ENCODE data around the gene KCNQ1. TPM values are rescaled to one million over a fixed set of nuclear protein-coding genes. Genes with fewer than 3 reads are reported as not detected.
A peak's percentile ranks its signal among the peaks of the same experiment; 100 is the strongest.

The KCNQ1 gene
- total RNA-seq, 2 experiments from 2014 or later, result 24.2 to 26.6 TPM

GRCh38 chr11:2737866-2738265, 293.1 kb downstream of the KCNQ1 start:
- Mint-ChIP-seq H3K4me3 (no peak overlapping the region), H3K27me3 (no peaks in the 10 kb centered on the region), H3K4me1 (no peaks in the 10 kb centered on the region)

GRCh38 chr11:2738551-2739431, 294.0 kb downstream of the KCNQ1 start:
- POLR2A ChIA-PET, result no interaction called here
- H3K4me1 Mint-ChIP-seq, result no peaks in the 10 kb centered on the region
- no peak for ATAC-seq (ENCODE audit: low read depth)
- no peaks in the 10 kb centered on the region for H3K36me3 Mint-ChIP-seq
- H3K9me3 Mint-ChIP-seq, result no peaks in the 10 kb centered on the region
- no peak overlapping the region for H3K4me3 Mint-ChIP-seq
- H3K27ac Mint-ChIP-seq, result no peak overlapping the region
- DNase-seq, result no peak
- H3K27me3 Mint-ChIP-seq, result no peaks in the 10 kb centered on the region

More at GRCh38 chr11:2737866-2738265, 293.1 kb downstream of the KCNQ1 start:
- no peak for DNase-seq
- ATAC-seq (ENCODE audit: low read depth), result no peak
- Mint-ChIP-seq H3K9me3 (no peaks in the 10 kb centered on the region), H3K36me3 (no peaks in the 10 kb centered on the region), H3K27ac (peak overlapping the region; percentile 56)
- POLR2A ChIA-PET, result no interaction called here

- DNase-seq (no peak), ATAC-seq (ENCODE audit: low read depth) (no peak)
- POLR2A ChIA-PET, result no interaction called here
- Mint-ChIP-seq H3K4me1 (no peaks in the 10 kb centered on the region), H3K36me3 (no peaks in the 10 kb centered on the region), H3K9me3 (no peaks in the 10 kb centered on the region), H3K27me3 (no peaks in the 10 kb centered on the region), H3K27ac (no peak overlapping the region), H3K4me3 (no peak overlapping the region)
Measured at GRCh38 chr11:2739531-2740274, 294.9 kb downstream of the KCNQ1 start.

- Mint-ChIP-seq H3K27ac (no peak overlapping the region), H3K4me3 (no peak overlapping the region)
- no peak for ATAC-seq (ENCODE audit: low read depth)
Measured at GRCh38 chr11:2740275-2740940, 295.6 kb downstream of the KCNQ1 start.

GRCh38 chr11:2741006-2741376, 296.2 kb downstream of the KCNQ1 start:
- H3K36me3 Mint-ChIP-seq, result no peaks in the 10 kb centered on the region
- H3K4me3 Mint-ChIP-seq, result no peak overlapping the region
- no peaks in the 10 kb centered on the region for H3K9me3 Mint-ChIP-seq
- H3K27me3 Mint-ChIP-seq, result no peaks in the 10 kb centered on the region
- ATAC-seq (ENCODE audit: low read depth), result no peak
- POLR2A ChIA-PET, result no interaction called here
- no peaks in the 10 kb centered on the region for H3K4me1 Mint-ChIP-seq
- no peak for DNase-seq
- H3K27ac Mint-ChIP-seq, result no peak overlapping the region

More at GRCh38 chr11:2740275-2740940, 295.6 kb downstream of the KCNQ1 start:
- Mint-ChIP-seq H3K27me3 (no peaks in the 10 kb centered on the region), H3K4me1 (no peaks in the 10 kb centered on the region), H3K9me3 (no peaks in the 10 kb centered on the region), H3K36me3 (no peaks in the 10 kb centered on the region)
- POLR2A ChIA-PET, result no interaction called here
- no peak for DNase-seq

GRCh38 chr11:2741377-2742131, 296.7 kb downstream of the KCNQ1 start:
- H3K4me3 Mint-ChIP-seq, result no peak overlapping the region
- no peak overlapping the region for H3K27ac Mint-ChIP-seq
- ATAC-seq (ENCODE audit: low read depth) (no peak), DNase-seq (no peak)
- H3K4me1 Mint-ChIP-seq, result no peaks in the 10 kb centered on the region
- H3K27me3 Mint-ChIP-seq, result no peaks in the 10 kb centered on the region
- no peaks in the 10 kb centered on the region for H3K36me3 Mint-ChIP-seq
- H3K9me3 Mint-ChIP-seq, result no peaks in the 10 kb centered on the region
- POLR2A ChIA-PET, result no interaction called here

GRCh38 chr11:2742201-2742600, 297.4 kb downstream of the KCNQ1 start:
- POLR2A ChIA-PET, result no interaction called here
- Mint-ChIP-seq H3K4me3 (no peak overlapping the region), H3K9me3 (no peaks in the 10 kb centered on the region), H3K27me3 (no peaks in the 10 kb centered on the region), H3K27ac (no peak overlapping the region), H3K36me3 (no peaks in the 10 kb centered on the region), H3K4me1 (no peaks in the 10 kb centered on the region)
- DNase-seq (no peak), ATAC-seq (ENCODE audit: low read depth) (no peak)

GRCh38 chr11:2742611-2743426, 298.0 kb downstream of the KCNQ1 start:
- POLR2A ChIA-PET, result no interaction called here
- no peak overlapping the region for H3K4me3 Mint-ChIP-seq
- no peak overlapping the region for H3K27ac Mint-ChIP-seq
- H3K9me3 Mint-ChIP-seq, result no peaks in the 10 kb centered on the region
- DNase-seq (no peak), ATAC-seq (ENCODE audit: low read depth) (no peak)
- H3K4me1 Mint-ChIP-seq, result no peaks in the 10 kb centered on the region
- H3K27me3 Mint-ChIP-seq, result no peaks in the 10 kb centered on the region
- no peaks in the 10 kb centered on the region for H3K36me3 Mint-ChIP-seq

GRCh38 chr11:2743427-2744110, 298.8 kb downstream of the KCNQ1 start:
- ATAC-seq (ENCODE audit: low read depth) (no peak), DNase-seq (no peak)
- H3K27me3 Mint-ChIP-seq, result no peaks in the 10 kb centered on the region
- no peak overlapping the region for H3K27ac Mint-ChIP-seq
- no peaks in the 10 kb centered on the region for H3K4me1 Mint-ChIP-seq
- H3K4me3 Mint-ChIP-seq, result no peak overlapping the region
- H3K9me3 Mint-ChIP-seq, result no peaks in the 10 kb centered on the region
- POLR2A ChIA-PET, result no interaction called here
- H3K36me3 Mint-ChIP-seq, result no peaks in the 10 kb centered on the region

- no peaks in the 10 kb centered on the region for H3K9me3 Mint-ChIP-seq
- no peak overlapping the region for H3K4me3 Mint-ChIP-seq
- H3K27ac Mint-ChIP-seq, result no peak overlapping the region
- no peaks in the 10 kb centered on the region for H3K27me3 Mint-ChIP-seq
- DNase-seq (no peak), ATAC-seq (ENCODE audit: low read depth) (no peak)
- no peaks in the 10 kb centered on the region for H3K36me3 Mint-ChIP-seq
- POLR2A ChIA-PET, result no interaction called here
- H3K4me1 Mint-ChIP-seq, result no peaks in the 10 kb centered on the region
Measured at GRCh38 chr11:2744166-2744565, 299.4 kb downstream of the KCNQ1 start.

- DNase-seq (no peak), ATAC-seq (ENCODE audit: low read depth) (no peak)
- H3K4me3 Mint-ChIP-seq, result no peak overlapping the region
Measured at GRCh38 chr11:2745511-2745910, 300.7 kb downstream of the KCNQ1 start.

More at GRCh38 chr11:2745511-2745910, 300.7 kb downstream of the KCNQ1 start:
- H3K9me3 Mint-ChIP-seq, result no peaks in the 10 kb centered on the region
- no peaks in the 10 kb centered on the region for H3K4me1 Mint-ChIP-seq
- POLR2A ChIA-PET, result no interaction called here
- no peaks in the 10 kb centered on the region for H3K36me3 Mint-ChIP-seq
- no peaks in the 10 kb centered on the region for H3K27me3 Mint-ChIP-seq
- H3K27ac Mint-ChIP-seq, result no peak overlapping the region
